CD14-positive monocyte (primary cell): ENCODE data around the gene SMARCD1. TPM values are rescaled to one million over a fixed set of nuclear protein-coding genes. Genes with fewer than 3 reads are reported as not detected.

Experiments
- DNase-seq, 3 donors: peaks; one replicate each; pipeline ENCODE4 v3.0.0-alpha.2; 2011 to 2022
- H2AFZ ChIP-seq: 2 replicates; pipeline ENCODE4 v1.6.0; 2012; ENCODE audit warnings: mild to moderate bottlenecking, low read depth, low read length, inconsistent platforms; ENCODE audit not compliant: insufficient read depth, poor library complexity, severe bottlenecking
- H3K27ac ChIP-seq, 2 donors: 1 replicate in 1 of 2; 2 replicates in 1 of 2; pipeline ENCODE4 v1.5.1; 2012 to 2013; ENCODE audit warnings: low read length in 2 of 2, control low read depth in 1 of 2, inconsistent platforms in 1 of 2, low read depth in 1 of 2, mild to moderate bottlenecking in 1 of 2
- H3K27me3 ChIP-seq, 2 donors: one replicate each; pipeline versions ENCODE4 v1.6.0 to v1.6.1; 2011 to 2013; ENCODE audit warnings: low read length in 2 of 2; ENCODE audit not compliant: control insufficient read depth in 2 of 2, insufficient read depth in 2 of 2
- H3K36me3 ChIP-seq, 2 donors: replicated peaks in 1 of 2; 1 replicate in 1 of 2; 2 replicates in 1 of 2; pipeline versions ENCODE4 v1.5.1 to v1.6.1; 2012 to 2013; ENCODE audit warnings: low read length in 2 of 2, control low read depth in 1 of 2, inconsistent platforms in 1 of 2, mild to moderate bottlenecking in 1 of 2; ENCODE audit not compliant: insufficient read depth in 2 of 2, control insufficient read depth in 1 of 2
- H3K4me1 ChIP-seq, 2 donors: 1 replicate in 1 of 2; 2 replicates in 1 of 2; pipeline versions ENCODE4 v1.5.1 to v1.6.1; 2012 to 2013; ENCODE audit warnings: low read length in 2 of 2, control low read depth in 1 of 2, inconsistent platforms in 1 of 2, mild to moderate bottlenecking in 1 of 2, moderate library complexity in 1 of 2; ENCODE audit not compliant: insufficient read depth in 2 of 2, control insufficient read depth in 1 of 2
- H3K4me2 ChIP-seq: replicated peaks from 2 replicates; pipeline ENCODE3; 2012; ENCODE audit warnings: low read length, moderate library complexity, mild to moderate bottlenecking; ENCODE audit not compliant: poor library complexity, severe bottlenecking; ENCODE audit errors: extremely low read depth
- H3K4me3 ChIP-seq, 3 experiments: fragments of 200-600 bp in 1 of 3; sonication (generic) in 1 of 3; replicated peaks in 1 of 3; 1 replicate in 2 of 3; 2 replicates in 1 of 3; pipeline ENCODE4 v1.5.1; 2011 to 2013; ENCODE audit warnings: low read length in 3 of 3, mild to moderate bottlenecking in 3 of 3, control low read depth in 2 of 3, low read depth in 2 of 3, inconsistent platforms in 1 of 3, moderate library complexity in 1 of 3
- H3K79me2 ChIP-seq: 2 replicates; pipeline ENCODE4 v1.6.0; 2012; ENCODE audit warnings: mild to moderate bottlenecking, control low read depth, inconsistent platforms, low read length, moderate library complexity; ENCODE audit not compliant: insufficient read depth
- H3K9ac ChIP-seq: 2 replicates; pipeline ENCODE4 v1.6.0; 2017; ENCODE audit warnings: low read length, mild to moderate bottlenecking; ENCODE audit not compliant: insufficient read depth, poor library complexity, severe bottlenecking
- H3K9me3 ChIP-seq, 2 donors: replicated peaks in 1 of 2; 1 replicate in 1 of 2; 2 replicates in 1 of 2; pipeline versions ENCODE4 v1.5.1 to v1.6.1; 2012 to 2013; ENCODE audit warnings: low read length in 2 of 2, control low read depth in 1 of 2; ENCODE audit not compliant: control insufficient read depth in 1 of 2, insufficient read depth in 1 of 2
- H4K20me1 ChIP-seq: 2 replicates; pipeline ENCODE4 v1.6.0; 2012; ENCODE audit warnings: mild to moderate bottlenecking, low read length, control low read depth, moderate library complexity; ENCODE audit not compliant: insufficient read depth
- H3K27ac Mint-ChIP-seq, 7 donors: one replicate each; pipeline ENCODE4 v1.8.0; 2020; ENCODE audit warnings: mild to moderate bottlenecking in 7 of 7, mixed read lengths in 7 of 7, moderate library complexity in 6 of 7, inconsistent platforms in 2 of 7
- H3K27me3 Mint-ChIP-seq, 3 donors: one replicate each; pipeline ENCODE4 v1.8.0; 2021 to 2022; ENCODE audit warnings: low read depth in 3 of 3, mild to moderate bottlenecking in 3 of 3, mixed read lengths in 3 of 3, moderate library complexity in 3 of 3, inconsistent platforms in 1 of 3
- H3K36me3 Mint-ChIP-seq, 2 donors: one replicate each; pipeline ENCODE4 v1.8.0; 2020; ENCODE audit warnings: mixed read lengths in 2 of 2, inconsistent platforms in 1 of 2, mild to moderate bottlenecking in 1 of 2
- H3K4me1 Mint-ChIP-seq: one replicate; pipeline ENCODE4 v1.8.0; 2020; ENCODE audit warnings: mild to moderate bottlenecking, mixed read lengths
- H3K4me3 Mint-ChIP-seq, 2 donors: one replicate each; pipeline ENCODE4 v1.8.0; 2020; ENCODE audit warnings: mild to moderate bottlenecking in 2 of 2, mixed read lengths in 2 of 2, moderate library complexity in 1 of 2
- H3K9me3 Mint-ChIP-seq, 7 donors: one replicate each; pipeline ENCODE4 v1.8.0; 2020 to 2022; ENCODE audit warnings: mixed read lengths in 7 of 7, mild to moderate bottlenecking in 6 of 7, moderate library complexity in 6 of 7, inconsistent platforms in 2 of 7
- WGBS: methylation state at CpG from one replicate; pipeline ENCODE4 v1.1.5; 2013; ENCODE audit warnings: missing lambda C conversion rate; ENCODE audit not compliant: insufficient coverage; 5-methylcytosine and 5-hydroxymethylcytosine counted together
- intact Hi-C, 2 donors: fragments of 100-400 bp; cut with micrococcal nuclease; formaldehyde crosslinking; loops; one replicate each; pipeline versions ENCODE4 v1.15.0 to v1.15.1; 2023
- polyA plus RNA-seq, 3 donors: library from polyadenylated mRNA; depleted of rRNA in 1 of 3; unstranded in 2 of 3; stranded (reverse) in 1 of 3; fragments of 300-500 nt in 2 of 3; fragments of >200 nt in 1 of 3; fragmentation: Illumina TruSeq in 2 of 3; gene quantifications; 1 replicate in 2 of 3; 2 replicates in 1 of 3; pipeline ENCODE4 v1.2.3, GENCODE V29; 2012 to 2021
- TF ChIP-seq, protein P1 (sequence below): fragments of 200-600 bp; IDR thresholded peaks from one replicate; pipeline ENCODE4 v1.8.0; 2022; ENCODE audit warnings: antibody characterized with exemption, mild to moderate bottlenecking

SMARCD1 gene
- polyA plus RNA-seq, 3 donors: 3.7 to 41.9 (median 7.8) TPM

DNA sequence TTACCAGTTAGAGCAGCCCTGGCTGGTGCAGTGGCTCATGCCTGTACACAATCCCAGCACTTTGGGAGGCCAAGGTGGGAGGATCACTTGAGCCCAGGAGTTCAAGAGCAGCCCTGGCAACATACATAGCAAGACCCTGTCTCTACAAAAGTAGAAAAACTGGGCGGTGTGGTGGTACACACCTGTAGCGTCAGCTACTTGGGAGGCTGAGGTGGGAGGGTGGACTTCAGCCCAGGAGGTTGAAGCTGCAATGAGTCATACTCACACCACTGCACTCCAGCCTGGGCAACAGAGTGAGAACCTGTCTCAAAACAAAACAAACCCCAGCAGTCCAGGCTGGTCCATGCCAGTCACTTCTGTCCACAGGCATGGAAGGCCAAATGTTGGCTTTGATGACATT, 34.2 kb downstream of the SMARCD1 start:
- WGBS: no CpG with 5 or more reads among the region's 2 CpGs
- Histone ChIP-seq H3K27me3 (no peaks in the 10 kb centered on the region), H4K20me1 (peaks cover 96% of the 10 kb centered on the region), H3K4me1 (no peaks in the 10 kb centered on the region), H3K9ac (no peak overlapping the region), H3K4me2 (no peak overlapping the region), H2AFZ (no peak overlapping the region), H3K27ac (no peak overlapping the region), H3K79me2 (peaks cover 74% of the 10 kb centered on the region), H3K9me3 (no peaks in the 10 kb centered on the region), H3K4me3 (no peak overlapping the region), H3K36me3 (peaks cover 63 to 71% of the 10 kb centered on the region in 2 donors)
- Mint-ChIP-seq H3K9me3 (no peaks in the 10 kb centered on the region), H3K4me1 (peaks cover 4% of the 10 kb centered on the region), H3K4me3 (no peak overlapping the region), H3K36me3 (peaks cover 64 to 89% of the 10 kb centered on the region in 2 donors), H3K27me3 (no peaks in the 10 kb centered on the region), H3K27ac (peak overlapping the region in 2 of 7 donors; percentile 31 to 57)
- intact Hi-C loops: no loop called here
- no peak for DNase-seq
- TF ChIP-seq, protein P1, sequence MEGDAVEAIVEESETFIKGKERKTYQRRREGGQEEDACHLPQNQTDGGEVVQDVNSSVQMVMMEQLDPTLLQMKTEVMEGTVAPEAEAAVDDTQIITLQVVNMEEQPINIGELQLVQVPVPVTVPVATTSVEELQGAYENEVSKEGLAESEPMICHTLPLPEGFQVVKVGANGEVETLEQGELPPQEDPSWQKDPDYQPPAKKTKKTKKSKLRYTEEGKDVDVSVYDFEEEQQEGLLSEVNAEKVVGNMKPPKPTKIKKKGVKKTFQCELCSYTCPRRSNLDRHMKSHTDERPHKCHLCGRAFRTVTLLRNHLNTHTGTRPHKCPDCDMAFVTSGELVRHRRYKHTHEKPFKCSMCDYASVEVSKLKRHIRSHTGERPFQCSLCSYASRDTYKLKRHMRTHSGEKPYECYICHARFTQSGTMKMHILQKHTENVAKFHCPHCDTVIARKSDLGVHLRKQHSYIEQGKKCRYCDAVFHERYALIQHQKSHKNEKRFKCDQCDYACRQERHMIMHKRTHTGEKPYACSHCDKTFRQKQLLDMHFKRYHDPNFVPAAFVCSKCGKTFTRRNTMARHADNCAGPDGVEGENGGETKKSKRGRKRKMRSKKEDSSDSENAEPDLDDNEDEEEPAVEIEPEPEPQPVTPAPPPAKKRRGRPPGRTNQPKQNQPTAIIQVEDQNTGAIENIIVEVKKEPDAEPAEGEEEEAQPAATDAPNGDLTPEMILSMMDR: no peak

DNA sequence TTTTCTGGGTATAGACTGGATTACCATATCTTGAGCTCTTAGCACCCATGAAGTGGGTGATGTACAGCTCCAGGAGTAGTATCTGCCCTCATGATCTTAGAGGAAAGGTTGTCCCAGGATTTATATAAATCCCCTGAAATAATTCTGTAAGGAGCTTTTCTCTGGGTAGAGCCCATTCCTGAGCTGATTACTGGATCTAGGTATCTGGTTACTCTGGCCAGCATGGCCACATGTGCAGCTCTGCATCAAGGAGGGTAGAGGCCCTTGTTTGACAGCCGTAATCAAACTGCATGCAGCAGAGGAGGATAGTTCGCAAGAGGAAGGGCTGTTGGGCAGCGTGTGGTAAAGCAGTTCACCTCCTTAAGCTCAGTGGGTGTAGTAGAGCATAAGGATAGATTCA, 35.4 kb downstream of the SMARCD1 start:
- TF ChIP-seq, protein P1: no peak
- H3K4me2 ChIP-seq: no peak overlapping the region
- no peak overlapping the region for H3K27ac ChIP-seq
- WGBS: 100% methylated on average over 1 of the region's 3 CpGs
- intact Hi-C loops: no loop called here
- H2AFZ ChIP-seq: no peak overlapping the region
- H3K27me3 ChIP-seq: no peaks in the 10 kb centered on the region
- no peak overlapping the region for H3K4me3 ChIP-seq
- H4K20me1 ChIP-seq: peaks cover 99% of the 10 kb centered on the region
- H3K36me3 Mint-ChIP-seq: peaks cover 69 to 84% of the 10 kb centered on the region in 2 donors
- peak overlapping the region in 2 of 7 donors; percentile 55 to 59 for H3K27ac Mint-ChIP-seq
- no peak overlapping the region for H3K9ac ChIP-seq
- no peak for DNase-seq
- H3K4me1 Mint-ChIP-seq: peaks cover 4% of the 10 kb centered on the region
- no peaks in the 10 kb centered on the region for H3K9me3 Mint-ChIP-seq
- H3K79me2 ChIP-seq: peaks cover 64% of the 10 kb centered on the region
- H3K27me3 Mint-ChIP-seq: no peaks in the 10 kb centered on the region
- no peaks in the 10 kb centered on the region for H3K4me1 ChIP-seq
- no peak overlapping the region for H3K4me3 Mint-ChIP-seq
- no peaks in the 10 kb centered on the region for H3K9me3 ChIP-seq
- peaks cover 63 to 79% of the 10 kb centered on the region in 2 donors for H3K36me3 ChIP-seq
